Frontal cortex (tissue), 1 donor: ENCODE results near the gene TMEM247. TPM values are rescaled to one million over a fixed set of nuclear protein-coding genes. Genes with fewer than 3 reads are reported as not detected.

Source experiments
- small RNA-seq: library from RNA; depleted of rRNA; stranded (forward); fragments of <200 nt; gene quantifications from one replicate; pipeline ENCODE3, GENCODE V24; 2014
- total RNA-seq: library from RNA; depleted of rRNA; stranded (reverse); fragments of >200 nt; gene quantifications from one replicate; pipeline ENCODE4 v1.2.3, GENCODE V29; 2014

The TMEM247 gene
- total RNA-seq, 1 donor from 2014 or later = not detected

Small RNA genes lying within 50 kb of the gene (small RNA-seq; reads per million reads assigned to genes)
- gene RN7SL817P = not detected

Other genes starting within 250 kb of the TMEM247 start
- 3.7 TPM for gene EPAS1, start 182.2 kb upstream of the TMEM247 start, total RNA-seq
- 16.7 TPM for gene RHOQ, start 62.9 kb downstream of the TMEM247 start, total RNA-seq
- 6.1 TPM for gene ATP6V1E2, start 63.0 kb downstream of the TMEM247 start, total RNA-seq
- gene PIGF, start 137.5 kb downstream of the TMEM247 start, total RNA-seq = 26.5 TPM
- gene CRIPT, start 137.7 kb downstream of the TMEM247 start, total RNA-seq = 46.1 TPM
- 37.9 TPM for gene SOCS5, start 219.7 kb downstream of the TMEM247 start, total RNA-seq